T47D (cell line): ENCODE results near the gene PAM.

Experiments
- DNase-seq, 2 experiments: peaks; one replicate each; pipeline versions ENCODE4 v3.0.0 to v3.0.0-alpha.2; 2011 to 2012; ENCODE audit warnings: low read depth in 1 of 2, low spot score in 1 of 2
- JUND ChIP-seq: IDR thresholded peaks from 2 replicates; pipeline ENCODE4 v1.6.1; 2012; ENCODE audit warnings: low read depth
- in situ Hi-C: cut with HindIII; loops from 2 replicates; pipeline ENCODE4 v1.10.0; 2016; ENCODE audit warnings: low sequenced_read_pairs, low pct_unique_long_range_greater_than_20kb

PAM gene

DNA sequence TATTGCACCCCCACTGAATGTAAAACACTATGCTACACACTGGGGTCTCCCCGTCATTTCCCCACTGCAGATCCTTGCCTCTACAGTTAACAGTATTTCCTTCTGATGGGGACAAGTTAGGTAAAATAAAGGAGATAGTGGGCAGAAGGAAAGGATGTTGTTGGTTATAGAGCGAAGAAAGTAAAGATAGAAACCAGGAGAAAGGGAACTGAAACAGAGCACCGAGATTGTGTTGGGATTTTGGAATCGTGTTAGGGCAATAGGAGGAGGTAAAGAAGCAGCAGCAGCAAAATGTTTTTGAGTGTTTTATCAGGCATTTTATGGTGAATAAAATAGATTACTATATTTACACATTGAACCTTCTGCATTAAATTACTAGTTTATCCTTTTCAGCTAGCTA lies 60.0 kb downstream of the PAM start:
- DNase-seq = no peak
- TF ChIP-seq JUND = no peak
- in situ Hi-C loops = no loop called here

GRCh38 chr5:102815540-102816332 lies 60.6 kb downstream of the PAM start:
- no peak for TF ChIP-seq JUND
- in situ Hi-C loops = no loop called here
- no peak for DNase-seq

DNA sequence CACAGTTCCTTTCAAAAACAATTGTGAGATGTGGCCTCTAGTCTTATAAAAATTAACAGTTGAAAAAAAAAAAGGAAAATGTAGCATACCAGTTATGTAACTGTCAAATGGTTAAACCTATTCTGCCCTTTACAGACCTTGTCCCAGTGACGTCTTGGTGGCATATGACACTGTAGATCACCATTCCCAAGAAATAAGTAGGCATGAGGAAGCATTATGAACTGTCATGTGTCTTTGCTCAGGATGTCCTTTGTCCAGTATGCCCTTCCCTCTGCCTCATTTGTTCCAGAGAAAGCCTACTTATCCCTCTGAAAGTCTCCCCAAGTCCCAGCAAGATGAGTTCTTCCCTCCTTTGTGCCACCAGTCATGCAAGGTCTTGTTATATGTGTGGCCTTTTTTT lies 63.2 kb downstream of the PAM start:
- TF ChIP-seq JUND = no peak
- in situ Hi-C loops = no loop called here
- no peak for DNase-seq

DNA sequence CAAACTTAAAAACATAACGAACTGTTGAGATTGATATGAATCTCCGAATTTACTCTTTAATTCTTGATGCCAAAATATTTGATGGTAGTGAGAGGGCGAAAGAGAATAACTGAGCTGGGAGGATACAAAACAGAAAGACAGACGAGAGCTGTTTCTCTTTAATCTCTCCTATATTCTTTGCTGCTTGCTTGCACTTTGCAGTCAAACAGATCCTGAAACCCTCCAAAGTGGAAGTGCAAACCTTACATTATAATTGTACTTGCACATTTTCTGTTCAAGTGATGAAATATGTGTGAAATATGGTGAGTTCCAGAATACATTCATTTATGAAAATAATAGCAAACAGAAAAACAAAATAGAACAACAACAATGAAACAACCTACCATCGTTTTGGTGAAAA lies 63.8 kb downstream of the PAM start:
- no peak for DNase-seq
- in situ Hi-C loops = no loop called here
- no peak for TF ChIP-seq JUND

DNA sequence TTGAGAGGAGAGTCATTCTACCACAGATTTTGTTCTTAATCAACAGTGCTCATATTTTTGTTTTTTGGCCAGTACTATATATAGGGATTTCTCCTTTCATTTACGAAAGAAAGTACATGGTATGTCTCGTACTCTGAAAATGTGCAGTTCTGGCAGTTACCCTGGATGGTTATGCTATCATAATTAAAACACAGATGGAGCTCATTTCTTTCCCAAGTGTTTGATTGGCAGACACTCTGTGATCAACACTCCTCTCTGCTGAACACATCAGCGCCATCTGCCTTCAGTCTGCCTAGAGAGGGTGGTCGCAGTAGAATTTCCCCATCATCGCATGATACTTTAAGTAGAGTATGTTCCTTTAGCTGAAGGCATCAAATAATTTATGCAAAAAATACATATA lies 64.5 kb downstream of the PAM start:
- TF ChIP-seq JUND = no peak

DNA sequence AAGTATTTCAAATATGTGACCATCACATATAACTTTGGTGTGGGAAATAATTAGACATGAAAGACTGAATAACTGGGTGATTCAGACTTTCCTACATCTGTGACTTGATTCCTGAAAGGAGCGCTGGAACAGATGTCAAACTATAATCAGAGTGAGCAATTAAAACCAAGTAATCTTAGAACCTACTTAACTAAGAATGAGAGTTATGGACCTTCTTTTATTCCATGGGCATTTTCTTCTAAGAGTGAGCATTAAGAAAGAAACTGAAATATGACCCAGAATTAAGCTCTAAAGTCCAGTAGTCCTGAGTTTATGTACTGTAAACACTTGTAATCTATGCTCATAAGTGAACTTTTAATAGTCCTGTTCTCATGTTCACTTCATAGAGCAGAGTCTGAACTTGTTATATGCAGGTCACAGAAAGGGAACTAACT lies 68.4 kb downstream of the PAM start:
- no peak for DNase-seq
- in situ Hi-C loops = no loop called here
- TF ChIP-seq JUND = no peak

More for the DNA sequence above, 64.5 kb downstream of the PAM start:
- in situ Hi-C loops = no loop called here
- DNase-seq = no peak

- in situ Hi-C loops = no loop called here
- no peak for DNase-seq
- no peak for TF ChIP-seq JUND
Measured at GRCh38 chr5:102826629-102827028, 71.5 kb downstream of the PAM start.

GRCh38 chr5:102830241-102830640 lies 75.1 kb downstream of the PAM start:
- DNase-seq = no peak
- TF ChIP-seq JUND = no peak
- in situ Hi-C loops = no loop called here

DNA sequence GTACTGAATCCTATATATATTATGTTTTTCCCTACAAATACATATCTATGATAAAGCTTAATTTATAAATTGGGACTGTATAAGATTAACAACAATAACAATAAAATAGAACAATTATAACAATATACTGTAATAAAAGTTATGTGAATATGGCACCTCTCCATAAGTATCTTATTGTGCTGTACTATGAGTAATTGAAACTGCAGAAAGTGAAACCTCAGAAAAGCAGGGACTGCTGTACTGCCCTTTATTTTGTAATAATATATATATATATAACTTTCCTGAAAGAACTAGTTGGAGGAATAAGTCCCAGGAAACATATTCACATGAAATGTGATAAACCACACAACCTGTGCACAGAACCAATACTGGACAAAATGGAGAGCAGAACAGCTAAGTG lies 77.3 kb downstream of the PAM start:
- in situ Hi-C loops = no loop called here
- no peak for DNase-seq
- TF ChIP-seq JUND = no peak

DNA sequence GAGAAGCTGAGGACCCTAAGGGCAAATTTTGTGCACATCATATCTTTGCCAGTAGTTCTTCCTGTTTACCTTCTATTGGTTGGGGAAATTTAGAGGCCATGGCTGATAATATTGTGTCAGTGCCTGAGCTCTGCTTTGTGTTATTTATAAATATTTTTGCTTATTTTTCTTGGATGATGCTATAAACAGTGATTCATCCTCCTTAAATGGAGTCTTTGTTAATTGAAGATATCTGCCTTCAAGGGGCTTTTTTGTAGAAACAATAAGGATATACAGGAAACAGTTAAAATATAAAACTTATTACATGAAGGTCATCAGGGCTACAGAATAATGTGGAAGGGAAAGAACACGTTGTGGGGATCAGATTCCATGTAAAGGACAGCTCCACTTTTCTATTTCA lies 78.0 kb downstream of the PAM start:
- no peak for DNase-seq
- in situ Hi-C loops = no loop called here
- TF ChIP-seq JUND = no peak

- in situ Hi-C loops = no loop called here
- DNase-seq = no peak
- no peak for TF ChIP-seq JUND
Measured at GRCh38 chr5:102834438-102834964, 79.4 kb downstream of the PAM start.

DNA sequence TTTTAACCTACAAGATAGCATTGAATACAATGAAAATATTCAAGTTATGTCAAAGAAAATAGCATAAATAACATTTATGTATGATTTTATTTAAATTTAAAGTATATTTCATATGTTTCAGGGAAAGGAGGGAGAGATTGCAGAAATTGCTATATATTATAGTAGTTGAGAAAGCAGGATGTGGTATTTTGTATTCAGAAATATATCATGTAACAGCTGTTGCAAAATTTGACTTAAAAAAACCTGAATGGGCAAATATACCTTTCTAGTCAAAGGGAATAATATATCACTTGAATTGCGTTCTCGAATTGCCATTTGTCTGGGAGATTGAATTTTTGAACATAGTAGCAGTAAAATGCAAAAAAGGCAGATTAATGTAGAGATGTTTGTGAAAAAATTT lies 80.6 kb downstream of the PAM start:
- TF ChIP-seq JUND = no peak
- DNase-seq = no peak
- in situ Hi-C loops = no loop called here

- no peak for DNase-seq
- TF ChIP-seq JUND = no peak
- in situ Hi-C loops = no loop called here
Measured at GRCh38 chr5:102841021-102841420, 85.9 kb downstream of the PAM start.

GRCh38 chr5:102843997-102844396 lies 88.9 kb downstream of the PAM start:
- no peak for TF ChIP-seq JUND
- in situ Hi-C loops = no loop called here

More at GRCh38 chr5:102843997-102844396, 88.9 kb downstream of the PAM start:
- no peak for DNase-seq
